ENCODE data around the gene BRAF. TPM values are rescaled to one million over a fixed set of nuclear protein-coding genes. Genes with fewer than 3 reads are reported as not detected.
"Not testable (repeated sequence)": the region's sequence is repeated elsewhere in the genome, so short reads cannot be mapped to it uniquely, and the experiment has no call there.

The BRAF gene
- total and polyA plus RNA-seq, 7 experiments from 2014 or later = 11.2 to 58.7 (median 48.3) TPM

- intact Hi-C loops (cut with micrococcal nuclease) = no loop called here
- DNase-seq = no peak
- POLR2A ChIA-PET = no interaction called here
- no peaks in the 10 kb centered on the region for H3K9me3 Mint-ChIP-seq
- no peak for ATAC-seq
- Histone ChIP-seq H3K9me3 (ENCODE audit: control insufficient read depth in 2 of 3, low read length in 3 of 3) (no peaks in the 10 kb centered on the region), H3K4me1 (ENCODE audit: control insufficient read depth in 2 of 2, insufficient read depth in 2 of 2, low read length in 2 of 2) (peaks cover 4 to 13% of the 10 kb centered on the region in 2 donors), H3K4me3 (ENCODE audit: low read length) (no peak overlapping the region), H3K27me3 (ENCODE audit: control insufficient read depth in 2 of 2, insufficient read depth in 2 of 2, low read length in 2 of 2) (no peaks in the 10 kb centered on the region), H3K36me3 (ENCODE audit: control insufficient read depth in 2 of 3, insufficient read depth in 3 of 3, low read length in 3 of 3) (no peaks in the 10 kb centered on the region), H3K27ac (ENCODE audit: low read depth, low read length) (no peak overlapping the region)
- H3K4me3 Mint-ChIP-seq = peak overlapping the region in 1 of 10 donors; percentile 37
- H3K27me3 Mint-ChIP-seq = no peaks in the 10 kb centered on the region
- peaks cover 0 to 7% (median 0%) of the 10 kb centered on the region in 5 donors for H3K36me3 Mint-ChIP-seq
- CTCF ChIA-PET = interaction anchor here (0.9 kb wide), 1 partner anchor 75 kb away, joined by 3 read pairs; no protein-coding TSS in a partner anchor
- peaks cover 3 to 89% (median 72%) of the 10 kb centered on the region in 7 donors for H3K4me1 Mint-ChIP-seq
- H3K27ac Mint-ChIP-seq = peak overlapping the region in 1 of 9 donors; percentile 49
Observed at GRCh38 chr7:140888087-140888486, 36.6 kb downstream of the BRAF start.

GRCh38 chr7:140885735-140886334, 38.9 kb downstream of the BRAF start:
- H3K27ac Mint-ChIP-seq = peak overlapping the region in 3 of 9 donors; percentile 2 to 11 (median 2)
- Histone ChIP-seq H3K36me3 (ENCODE audit: control insufficient read depth in 2 of 3, insufficient read depth in 3 of 3, low read length in 3 of 3) (no peaks in the 10 kb centered on the region), H3K27me3 (ENCODE audit: control insufficient read depth in 2 of 2, insufficient read depth in 2 of 2, low read length in 2 of 2) (no peaks in the 10 kb centered on the region), H3K4me3 (ENCODE audit: low read length) (no peak overlapping the region), H3K27ac (ENCODE audit: low read depth, low read length) (no peak overlapping the region), H3K4me1 (ENCODE audit: control insufficient read depth in 2 of 2, insufficient read depth in 2 of 2, low read length in 2 of 2) (peaks cover 3 to 4% of the 10 kb centered on the region in 2 donors), H3K9me3 (ENCODE audit: control insufficient read depth in 2 of 3, low read length in 3 of 3) (no peaks in the 10 kb centered on the region)
- no peaks in the 10 kb centered on the region for H3K9me3 Mint-ChIP-seq
- POLR2A ChIA-PET = no interaction called here
- H3K4me1 Mint-ChIP-seq = peaks cover 10 to 80% (median 68%) of the 10 kb centered on the region in 7 donors
- no peaks in the 10 kb centered on the region for H3K27me3 Mint-ChIP-seq
- no peak for DNase-seq
- intact Hi-C loops (cut with micrococcal nuclease) = loop anchor here in 1 of 2 donors (2.0 kb wide), 1 partner anchor 17 kb away; no protein-coding TSS in a partner anchor
- CTCF ChIA-PET = no interaction called here
- peak overlapping the region in 3 of 10 donors; percentile 2 to 21 (median 5) for H3K4me3 Mint-ChIP-seq
- H3K36me3 Mint-ChIP-seq = peaks cover 0 to 6% (median 0%) of the 10 kb centered on the region in 5 donors
- ATAC-seq = peak; percentile 8

GRCh38 chr7:140883378-140883777, 41.4 kb downstream of the BRAF start:
- Mint-ChIP-seq H3K27ac (no peak overlapping the region), H3K36me3 (peaks cover 0 to 13% (median 9%) of the 10 kb centered on the region in 5 donors), H3K27me3 (no peaks in the 10 kb centered on the region), H3K9me3 (peaks cover 0 to 3% (median 0%) of the 10 kb centered on the region in 11 donors), H3K4me1 (peaks cover 11 to 69% (median 62%) of the 10 kb centered on the region in 7 donors), H3K4me3 (peak overlapping the region in 1 of 10 donors; percentile 12)
- Histone ChIP-seq H3K36me3 (ENCODE audit: control insufficient read depth in 2 of 3, insufficient read depth in 3 of 3, low read length in 3 of 3) (no peaks in the 10 kb centered on the region), H3K9me3 (ENCODE audit: control insufficient read depth in 2 of 3, low read length in 3 of 3) (no peaks in the 10 kb centered on the region), H3K27ac (ENCODE audit: low read depth, low read length) (no peak overlapping the region), H3K4me3 (ENCODE audit: low read length) (no peak overlapping the region), H3K4me1 (ENCODE audit: control insufficient read depth in 2 of 2, insufficient read depth in 2 of 2, low read length in 2 of 2) (peaks cover 0 to 4% of the 10 kb centered on the region in 2 donors), H3K27me3 (ENCODE audit: control insufficient read depth in 2 of 2, insufficient read depth in 2 of 2, low read length in 2 of 2) (no peaks in the 10 kb centered on the region)
- intact Hi-C loops (cut with micrococcal nuclease) = no loop called here
- ATAC-seq (no peak), DNase-seq (no peak)
- ChIA-PET POLR2A (no interaction called here), CTCF (no interaction called here)

GRCh38 chr7:140882834-140883233, 41.9 kb downstream of the BRAF start:
- peak overlapping the region in 1 of 9 donors; percentile 53 for H3K27ac Mint-ChIP-seq
- CTCF ChIA-PET = not testable (repeated sequence)

GRCh38 chr7:140881507-140882228, 43.1 kb downstream of the BRAF start:
- Histone ChIP-seq H3K36me3 (ENCODE audit: control insufficient read depth in 2 of 3, insufficient read depth in 3 of 3, low read length in 3 of 3) (no peaks in the 10 kb centered on the region), H3K4me1 (ENCODE audit: control insufficient read depth in 2 of 2, insufficient read depth in 2 of 2, low read length in 2 of 2) (peaks cover 0 to 3% of the 10 kb centered on the region in 2 donors), H3K27ac (ENCODE audit: low read depth, low read length) (no peak overlapping the region), H3K27me3 (ENCODE audit: control insufficient read depth in 2 of 2, insufficient read depth in 2 of 2, low read length in 2 of 2) (no peaks in the 10 kb centered on the region), H3K4me3 (ENCODE audit: low read length) (no peak overlapping the region), H3K9me3 (ENCODE audit: control insufficient read depth in 2 of 3, low read length in 3 of 3) (no peaks in the 10 kb centered on the region)
- ATAC-seq (no peak), DNase-seq (no peak)
- H3K9me3 Mint-ChIP-seq = peaks cover 0 to 9% (median 0%) of the 10 kb centered on the region in 11 donors
- intact Hi-C loops (cut with micrococcal nuclease) = no loop called here
- H3K27ac Mint-ChIP-seq = peak overlapping the region in 4 of 9 donors; percentile 1 to 35 (median 5)
- no peaks in the 10 kb centered on the region for H3K27me3 Mint-ChIP-seq
- ChIA-PET CTCF (no interaction called here), POLR2A (no interaction called here)
- peaks cover 0 to 13% (median 12%) of the 10 kb centered on the region in 5 donors for H3K36me3 Mint-ChIP-seq
- peak overlapping the region in 2 of 10 donors; percentile 4 for H3K4me3 Mint-ChIP-seq
- H3K4me1 Mint-ChIP-seq = peaks cover 18 to 70% (median 61%) of the 10 kb centered on the region in 7 donors

More at GRCh38 chr7:140882834-140883233, 41.9 kb downstream of the BRAF start:
- H3K27ac ChIP-seq (ENCODE audit: low read depth, low read length); ATAC-seq; H3K4me3 ChIP-seq (ENCODE audit: low read length); H3K4me1 ChIP-seq (ENCODE audit: control insufficient read depth in 2 of 2, insufficient read depth in 2 of 2, low read length in 2 of 2); H3K9me3 ChIP-seq (ENCODE audit: control insufficient read depth in 2 of 3, low read length in 3 of 3); H3K9me3 Mint-ChIP-seq; H3K36me3 ChIP-seq (ENCODE audit: control insufficient read depth in 2 of 3, insufficient read depth in 3 of 3, low read length in 3 of 3); H3K27me3 Mint-ChIP-seq; H3K27me3 ChIP-seq (ENCODE audit: control insufficient read depth in 2 of 2, insufficient read depth in 2 of 2, low read length in 2 of 2); intact Hi-C loops (cut with micrococcal nuclease); DNase-seq; POLR2A ChIA-PET: not testable (repeated sequence)
- H3K4me3 Mint-ChIP-seq = peak overlapping the region in 1 of 10 donors; percentile 12
- H3K4me1 Mint-ChIP-seq = peaks cover 11 to 69% (median 62%) of the 10 kb centered on the region in 7 donors
- peaks cover 0 to 13% (median 12%) of the 10 kb centered on the region in 5 donors for H3K36me3 Mint-ChIP-seq

- no peaks in the 10 kb centered on the region for H3K9me3 ChIP-seq (ENCODE audit: control insufficient read depth in 2 of 3, low read length in 3 of 3)
- H3K36me3 ChIP-seq (ENCODE audit: control insufficient read depth in 2 of 3, insufficient read depth in 3 of 3, low read length in 3 of 3) = no peaks in the 10 kb centered on the region
- ChIA-PET POLR2A (no interaction called here), CTCF (no interaction called here)
- no peak for DNase-seq
- peaks cover 3 to 6% of the 10 kb centered on the region in 2 donors for H3K4me1 ChIP-seq (ENCODE audit: control insufficient read depth in 2 of 2, insufficient read depth in 2 of 2, low read length in 2 of 2)
- H3K27me3 ChIP-seq (ENCODE audit: control insufficient read depth in 2 of 2, insufficient read depth in 2 of 2, low read length in 2 of 2) = no peaks in the 10 kb centered on the region
- peaks cover 0 to 9% (median 0%) of the 10 kb centered on the region in 11 donors for H3K9me3 Mint-ChIP-seq
- no peaks in the 10 kb centered on the region for H3K27me3 Mint-ChIP-seq
- no peak overlapping the region for H3K27ac ChIP-seq (ENCODE audit: low read depth, low read length)
- peak overlapping the region in 2 of 10 donors; percentile 27 to 33 for H3K4me3 Mint-ChIP-seq
- H3K4me1 Mint-ChIP-seq = peaks cover 25 to 78% (median 56%) of the 10 kb centered on the region in 7 donors
- peaks cover 9 to 36% (median 19%) of the 10 kb centered on the region in 5 donors for H3K36me3 Mint-ChIP-seq
- ATAC-seq = no peak
- H3K4me3 ChIP-seq (ENCODE audit: low read length) = no peak overlapping the region
- H3K27ac Mint-ChIP-seq = peak overlapping the region in 1 of 9 donors; percentile 34
- intact Hi-C loops (cut with micrococcal nuclease) = no loop called here
Observed at GRCh38 chr7:140877249-140877524, 47.5 kb downstream of the BRAF start.
